HCT116 (cell line): ENCODE measurements around the gene AFTPH.

Experiments
- CTCF ChIP-seq, 3 experiments: fragments of 200-600 bp in 1 of 3; sonication (generic) in 1 of 3; IDR thresholded peaks in 2 of 3; conservative IDR thresholded peaks in 1 of 3; 2 replicates each; pipeline ENCODE4 v1.5.1; 2012 to 2017; ENCODE audit warnings: low read depth in 2 of 3, low read length in 2 of 3, antibody characterized with exemption in 1 of 3, borderline replicate concordance in 1 of 3, control low read depth in 1 of 3, mild to moderate bottlenecking in 1 of 3, mixed read lengths in 1 of 3, mixed run types in 1 of 3, moderate library complexity in 1 of 3; ENCODE audit not compliant: insufficient read depth in 1 of 3
- MAX ChIP-seq: IDR thresholded peaks from 2 replicates; pipeline ENCODE4 v1.6.1; 2012
- POLR2A ChIP-seq: IDR thresholded peaks from 2 replicates; pipeline ENCODE4 v1.7.0; 2011; ENCODE audit warnings: borderline replicate concordance; ENCODE audit not compliant: insufficient read depth, insufficient read length; ENCODE audit errors: extremely low read depth
- POLR2AphosphoS5 ChIP-seq: IDR thresholded peaks from 2 replicates; pipeline ENCODE4 v1.6.1; 2011; ENCODE audit warnings: mild to moderate bottlenecking, low read depth, low read length, moderate library complexity
- SP1 ChIP-seq: IDR thresholded peaks from 2 replicates; pipeline ENCODE4 v1.6.1; 2012; ENCODE audit warnings: low read depth

GRCh38 chr2:64601785-64602391 is 77.8 kb downstream of the AFTPH start:
- no peak for TF ChIP-seq CTCF (IDR thresholded peaks at IDR 0.05 in 2 of 3, conservative IDR thresholded peaks at IDR 0.05 in 1 of 3; ENCODE audit: borderline replicate concordance in 1 of 3, insufficient read depth in 1 of 3, low read depth in 2 of 3, low read length in 2 of 3)
- TF ChIP-seq POLR2AphosphoS5: no peak
- no peak for TF ChIP-seq MAX
- no peak for TF ChIP-seq SP1
- TF ChIP-seq POLR2A: no peak
